Bronchial epithelial cell (primary cell): ENCODE results near the gene MDM2. TPM values are rescaled to one million over a fixed set of nuclear protein-coding genes. Genes with fewer than 3 reads are reported as not detected.

Source experiments
- DNase-seq: peaks from one replicate; pipeline ENCODE4 v3.0.0-alpha.2; 2010; ENCODE audit warnings: low read depth
- FAIRE-seq: peaks from 2 replicates; lab custom pipeline; 2011; peaks lifted over from hg19 to GRCh38; lab: Jason Lieb, UNC
- H3K27me3 ChIP-seq: 2 replicates; pipeline ENCODE4 v1.5.1; 2011; ENCODE audit warnings: low read length; ENCODE audit not compliant: control insufficient read depth, insufficient read depth
- H3K36me3 ChIP-seq: 2 replicates; pipeline ENCODE4 v1.5.1; 2011; ENCODE audit warnings: low read length; ENCODE audit not compliant: control insufficient read depth, insufficient read depth
- H3K4me3 ChIP-seq: 2 replicates; pipeline ENCODE4 v1.5.1; 2011; ENCODE audit warnings: mild to moderate bottlenecking, low read depth, low read length, control low read depth
- total RNA-seq: library from RNA; depleted of rRNA; stranded (reverse); fragments of >200 nt; gene quantifications from 2 replicates; pipeline ENCODE4 v1.2.1, GENCODE V29; 2014
- TF ChIP-seq, protein P1 (sequence below): IDR thresholded peaks from 2 replicates; pipeline ENCODE4 v1.5.1; 2011; ENCODE audit warnings: mild to moderate bottlenecking, moderate library complexity, low read length, control low read depth, inconsistent platforms; ENCODE audit not compliant: insufficient read depth, severe bottlenecking

Gene MDM2
- total RNA-seq, result 116 and 168 TPM in 2 replicates

DNA sequence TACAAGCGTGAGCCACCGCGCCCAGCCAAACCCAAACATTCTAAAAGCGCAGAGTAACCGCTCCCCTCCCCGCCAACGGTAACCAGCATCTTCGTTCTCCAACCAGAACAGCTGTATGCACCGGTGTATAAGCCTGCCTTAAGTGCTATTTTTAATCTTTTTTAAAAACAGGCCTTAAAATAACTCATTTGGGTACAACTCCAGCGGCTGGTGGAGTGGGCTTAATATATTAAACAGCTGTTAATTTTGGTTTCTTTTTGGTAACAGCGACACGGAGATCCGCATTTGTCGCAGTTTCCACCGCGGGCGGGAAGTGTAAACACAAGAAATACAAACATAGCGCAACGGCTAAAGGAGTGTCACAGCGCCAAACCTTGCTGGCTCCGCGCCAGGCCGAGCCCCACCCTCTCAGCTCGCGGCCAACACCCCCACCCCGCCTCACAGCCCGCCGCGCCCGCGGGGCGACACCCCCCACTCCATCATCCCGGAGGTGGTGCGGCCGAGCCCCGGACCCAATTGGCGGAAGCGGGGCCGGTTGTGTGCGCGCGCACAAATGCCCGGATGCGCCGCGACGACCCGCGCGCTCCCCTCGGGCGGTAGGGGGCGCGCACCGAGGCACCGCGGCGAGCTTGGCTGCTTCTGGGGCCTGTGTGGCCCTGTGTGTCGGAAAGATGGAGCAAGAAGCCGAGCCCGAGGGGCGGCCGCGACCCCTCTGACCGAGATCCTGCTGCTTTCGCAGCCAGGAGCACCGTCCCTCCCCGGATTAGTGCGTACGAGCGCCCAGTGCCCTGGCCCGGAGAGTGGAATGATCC lies at the start of gene MDM2:
TSS of gene MDM2 (plus strand) at position 602 of the 812 bp plus-strand sequence. CDS start 301 bp downstream, outside the sequence.
- H3K4me3 ChIP-seq, result peak within 1 kb of the TSS; percentile 96
- FAIRE-seq, result no peak
- H3K36me3 ChIP-seq, result peaks cover 4% of the 10 kb centered on the region
- peak; percentile 69 for DNase-seq
- no peaks in the 10 kb centered on the region for H3K27me3 ChIP-seq
- TF ChIP-seq, protein P1, sequence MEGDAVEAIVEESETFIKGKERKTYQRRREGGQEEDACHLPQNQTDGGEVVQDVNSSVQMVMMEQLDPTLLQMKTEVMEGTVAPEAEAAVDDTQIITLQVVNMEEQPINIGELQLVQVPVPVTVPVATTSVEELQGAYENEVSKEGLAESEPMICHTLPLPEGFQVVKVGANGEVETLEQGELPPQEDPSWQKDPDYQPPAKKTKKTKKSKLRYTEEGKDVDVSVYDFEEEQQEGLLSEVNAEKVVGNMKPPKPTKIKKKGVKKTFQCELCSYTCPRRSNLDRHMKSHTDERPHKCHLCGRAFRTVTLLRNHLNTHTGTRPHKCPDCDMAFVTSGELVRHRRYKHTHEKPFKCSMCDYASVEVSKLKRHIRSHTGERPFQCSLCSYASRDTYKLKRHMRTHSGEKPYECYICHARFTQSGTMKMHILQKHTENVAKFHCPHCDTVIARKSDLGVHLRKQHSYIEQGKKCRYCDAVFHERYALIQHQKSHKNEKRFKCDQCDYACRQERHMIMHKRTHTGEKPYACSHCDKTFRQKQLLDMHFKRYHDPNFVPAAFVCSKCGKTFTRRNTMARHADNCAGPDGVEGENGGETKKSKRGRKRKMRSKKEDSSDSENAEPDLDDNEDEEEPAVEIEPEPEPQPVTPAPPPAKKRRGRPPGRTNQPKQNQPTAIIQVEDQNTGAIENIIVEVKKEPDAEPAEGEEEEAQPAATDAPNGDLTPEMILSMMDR, result peak; percentile 86

DNA sequence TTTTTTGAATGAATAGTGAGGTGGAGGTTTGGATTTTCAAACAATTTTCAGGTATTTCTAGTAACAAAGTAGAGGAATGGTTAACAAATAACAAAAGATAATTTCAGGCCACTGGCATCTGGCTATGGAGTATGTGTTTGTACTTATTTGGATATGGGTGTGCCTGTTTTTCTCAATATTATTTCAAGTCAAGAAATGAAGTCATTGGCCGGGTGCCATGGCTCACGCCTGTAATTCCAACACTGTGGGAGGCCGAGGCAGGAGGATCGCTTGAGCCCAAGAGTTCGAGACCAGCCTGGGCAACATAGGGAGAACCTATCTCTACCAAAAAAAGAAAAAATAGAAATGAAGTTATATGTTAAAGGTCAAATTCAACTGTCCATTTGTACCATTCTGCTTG lies 48.1 kb upstream of the MDM2 start:
- FAIRE-seq (no peak), DNase-seq (no peak)
- H3K36me3 ChIP-seq, result no peaks in the 10 kb centered on the region
- TF ChIP-seq, protein P1, result no peak
- H3K27me3 ChIP-seq, result no peaks in the 10 kb centered on the region
- H3K4me3 ChIP-seq, result no peak overlapping the region

DNA sequence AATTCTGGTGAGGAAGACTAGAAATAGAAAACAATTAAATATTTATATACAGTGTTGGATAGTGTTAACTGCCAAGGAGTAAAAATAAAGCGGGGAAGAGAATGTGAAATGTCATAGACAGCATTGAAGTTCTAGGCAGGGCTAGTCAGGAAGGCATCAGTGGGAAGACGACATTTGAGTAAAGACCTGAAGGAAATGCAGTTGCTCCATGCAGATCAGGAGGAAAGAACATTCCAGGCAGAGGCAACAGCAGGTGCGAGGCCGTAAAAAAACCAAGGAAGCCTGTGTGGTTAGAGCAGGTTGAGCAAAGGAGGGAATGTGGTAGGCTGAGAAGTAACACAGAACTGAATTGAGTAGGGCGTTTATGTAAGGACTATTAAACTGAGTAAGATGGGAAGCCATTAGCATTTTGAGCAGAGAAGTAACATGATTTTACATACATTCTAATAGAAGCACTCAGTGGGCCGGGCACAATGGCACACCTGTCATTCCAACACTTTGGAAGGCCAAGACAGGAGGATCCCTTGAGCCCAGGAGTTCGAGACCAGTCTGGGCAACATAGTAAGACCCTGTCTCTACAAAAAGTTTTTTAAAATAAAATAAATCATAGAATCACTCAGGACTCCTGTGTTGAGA lies 47.1 kb upstream of the MDM2 start:
- Histone ChIP-seq H3K36me3 (no peaks in the 10 kb centered on the region), H3K4me3 (no peak overlapping the region), H3K27me3 (no peaks in the 10 kb centered on the region)
- TF ChIP-seq, protein P1, result no peak
- no peak for DNase-seq
- FAIRE-seq, result no peak

DNA sequence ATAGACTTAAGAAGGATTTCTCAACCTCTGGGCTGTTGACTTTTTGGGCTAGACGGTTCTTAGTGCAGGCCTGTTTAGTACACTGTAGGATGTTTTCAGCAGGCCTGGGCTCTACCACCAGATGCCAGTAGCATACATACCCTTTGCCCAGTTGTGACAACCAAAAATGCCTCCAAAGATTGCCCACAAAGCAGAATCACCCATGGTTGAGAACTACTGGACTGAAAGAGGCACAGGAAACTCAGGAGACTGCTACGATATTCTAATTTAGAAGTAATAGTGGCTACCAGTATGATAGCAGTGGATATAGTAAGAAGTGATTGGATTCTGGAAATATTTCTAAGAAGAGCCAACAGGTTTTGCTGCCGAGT lies 46.5 kb upstream of the MDM2 start:
- TF ChIP-seq, protein P1, result no peak
- H3K4me3 ChIP-seq, result no peak overlapping the region
- FAIRE-seq, result no peak
- DNase-seq, result no peak
- H3K27me3 ChIP-seq, result no peaks in the 10 kb centered on the region
- H3K36me3 ChIP-seq, result no peaks in the 10 kb centered on the region

DNA sequence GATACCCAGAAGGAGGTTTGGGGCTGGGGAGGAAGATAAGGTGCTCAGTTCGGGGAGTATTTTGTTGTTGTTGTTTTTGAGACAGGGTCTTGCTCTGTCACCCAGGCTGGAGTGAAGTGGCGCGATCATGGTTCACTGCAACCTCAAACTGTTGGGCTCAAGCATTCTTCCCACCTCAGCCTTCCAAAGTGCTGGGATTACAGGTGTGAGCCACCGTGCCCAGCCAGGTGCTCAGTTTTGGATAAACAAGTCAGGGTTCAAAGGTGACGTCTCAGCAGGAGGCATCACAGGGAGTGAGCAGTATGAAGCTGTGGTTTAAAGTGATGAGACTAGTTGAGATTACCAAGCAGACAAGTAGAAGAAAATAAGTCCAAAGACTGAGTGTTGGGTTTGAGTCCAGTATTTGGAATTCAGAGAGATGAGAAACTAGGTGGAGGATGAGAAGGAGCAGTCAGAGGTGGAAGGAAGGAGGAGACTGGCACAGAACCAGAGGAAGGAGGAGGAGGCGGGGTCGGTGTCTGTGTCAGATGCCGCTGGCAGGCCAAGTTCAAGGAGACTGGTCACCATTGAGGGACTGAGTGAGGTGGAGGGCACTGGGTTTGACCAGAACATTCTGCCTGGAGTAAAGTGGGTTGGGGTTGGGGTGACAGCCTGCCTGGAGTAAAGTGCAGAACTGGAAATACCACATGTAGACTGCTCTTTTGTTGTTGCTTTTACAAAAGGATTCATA lies 45.9 kb upstream of the MDM2 start:
- Histone ChIP-seq H3K4me3 (no peak overlapping the region), H3K36me3 (peaks cover 2% of the 10 kb centered on the region), H3K27me3 (no peaks in the 10 kb centered on the region)
- FAIRE-seq, result no peak
- TF ChIP-seq, protein P1, result no peak
- no peak for DNase-seq
